Suprapubic skin (tissue), 4 donors: Measurements from ENCODE around the gene WNT9B. TPM values are rescaled to one million over a fixed set of nuclear protein-coding genes. Genes with fewer than 3 reads are reported as not detected.
A peak's percentile ranks its signal among the peaks of the same experiment; 100 is the strongest.

Source experiments
- DNase-seq, 2 donors: peaks; one replicate each; pipeline ENCODE4 v3.0.0-alpha.2; 2019; ENCODE audit warnings: low spot score in 2 of 2
- H3K27ac ChIP-seq: fragments of 200-600 bp; sonication (generic); one replicate; pipeline ENCODE4 v1.5.1; 2019
- H3K27me3 ChIP-seq: fragments of 200-600 bp; sonication (generic); one replicate; pipeline ENCODE4 v1.5.1; 2019
- H3K36me3 ChIP-seq: fragments of 200-600 bp; sonication (generic); one replicate; pipeline ENCODE4 v1.5.1; 2019
- H3K4me1 ChIP-seq: fragments of 200-600 bp; sonication (generic); one replicate; pipeline ENCODE4 v1.5.1; 2019
- H3K4me3 ChIP-seq: fragments of 200-600 bp; sonication (generic); one replicate; pipeline ENCODE4 v1.5.1; 2019; ENCODE audit warnings: mild to moderate bottlenecking
- H3K9me3 ChIP-seq: fragments of 200-600 bp; sonication (generic); one replicate; pipeline ENCODE4 v1.5.1; 2019
- CTCF ChIP-seq, 2 donors: fragments of 200-600 bp in 1 of 2; fragments of 450-650 bp in 1 of 2; sonication (generic) in 1 of 2; IDR thresholded peaks; one replicate each; pipeline ENCODE4 v1.5.1; 2016 to 2019; ENCODE audit warnings: antibody characterized with exemption in 2 of 2, mild to moderate bottlenecking in 1 of 2, moderate library complexity in 1 of 2
- EP300 ChIP-seq: sonication (generic); formaldehyde crosslinking; IDR thresholded peaks from one replicate; pipeline ENCODE4 v1.6.1; 2017; ENCODE audit warnings: antibody characterized with exemption
- POLR2A ChIP-seq, 2 donors: fragments of 450-650 bp; IDR thresholded peaks; one replicate each; pipeline ENCODE4 v1.6.1; 2017; ENCODE audit warnings: antibody characterized with exemption in 2 of 2, mild to moderate bottlenecking in 2 of 2, moderate library complexity in 2 of 2
- POLR2AphosphoS5 ChIP-seq, 3 donors: sonication (generic); formaldehyde crosslinking; IDR thresholded peaks; one replicate each; pipeline ENCODE4 v1.6.1; 2017; ENCODE audit warnings: antibody characterized with exemption in 3 of 3
- WGBS: methylation state at CpG from one replicate; pipeline ENCODE4 v1.1.5; 2018; 5-methylcytosine and 5-hydroxymethylcytosine counted together
- total RNA-seq, 4 donors: library from RNA; depleted of rRNA; stranded (reverse); fragments of >200 nt; gene quantifications; one replicate each; pipeline ENCODE4 v1.1.0, GENCODE V29; 2016

WNT9B gene
- total RNA-seq, 4 donors from 2014 or later: 3.6 to 8.3 (median 4.5) TPM

- TF ChIP-seq POLR2A (IDR thresholded peaks at IDR 0.05) (no peak), CTCF (IDR thresholded peaks at IDR 0.05) (no peak), POLR2AphosphoS5 (IDR thresholded peaks at IDR 0.05) (no peak), EP300 (no peak)
- H3K9me3 ChIP-seq: no peaks in the 10 kb centered on the region
- peak overlapping the region; percentile 53 for H3K4me3 ChIP-seq
- peaks cover 78% of the 10 kb centered on the region for H3K27me3 ChIP-seq
- peaks cover 44% of the 10 kb centered on the region for H3K4me1 ChIP-seq
- WGBS: 4% methylated on average over 21 of the region's 22 CpGs
- H3K36me3 ChIP-seq: no peaks in the 10 kb centered on the region
- peak overlapping the region; percentile 2 for H3K27ac ChIP-seq
- DNase-seq: no peak
Observed at GRCh38 chr17:46817151-46817900, 34.1 kb upstream of the WNT9B start.

GRCh38 chr17:46817901-46818209 is 33.5 kb upstream of the WNT9B start:
- H3K4me1 ChIP-seq: peaks cover 38% of the 10 kb centered on the region
- TF ChIP-seq CTCF (IDR thresholded peaks at IDR 0.05) (no peak), EP300 (no peak), POLR2AphosphoS5 (IDR thresholded peaks at IDR 0.05) (no peak), POLR2A (IDR thresholded peaks at IDR 0.05) (no peak)
- no peak overlapping the region for H3K27ac ChIP-seq
- no peaks in the 10 kb centered on the region for H3K36me3 ChIP-seq
- no peaks in the 10 kb centered on the region for H3K9me3 ChIP-seq
- peak overlapping the region; percentile 53 for H3K4me3 ChIP-seq
- DNase-seq: no peak
- peaks cover 82% of the 10 kb centered on the region for H3K27me3 ChIP-seq
- WGBS: 13% methylated on average over 5 of the region's 5 CpGs

GRCh38 chr17:46818316-46818928 is 33.0 kb upstream of the WNT9B start, which contains the start of gene WNT3:
Gene WNT3, minus strand, starts transcription at chr17:46818692. Its CDS starts 95 bp downstream, at chr17:46818597.
- DNase-seq: no peak
- H3K4me3 ChIP-seq: peak within 1 kb of the TSS; percentile 53
- TF ChIP-seq EP300 (no peak), POLR2AphosphoS5 (IDR thresholded peaks at IDR 0.05) (no peak), POLR2A (IDR thresholded peaks at IDR 0.05) (no peak), CTCF (IDR thresholded peaks at IDR 0.05) (no peak)
- WGBS: 1% methylated on average over 22 of the region's 47 CpGs
- no peaks in the 10 kb centered on the region for H3K36me3 ChIP-seq
- H3K4me1 ChIP-seq: peaks cover 36% of the 10 kb centered on the region
- H3K9me3 ChIP-seq: no peaks in the 10 kb centered on the region
- peaks cover 84% of the 10 kb centered on the region for H3K27me3 ChIP-seq
- peak within 1 kb of the TSS; percentile 59 for H3K27ac ChIP-seq

GRCh38 chr17:46818929-46819859 is 32.2 kb upstream of the WNT9B start:
- Histone ChIP-seq H3K36me3 (no peaks in the 10 kb centered on the region), H3K27ac (peak overlapping the region; percentile 59), H3K9me3 (no peaks in the 10 kb centered on the region), H3K27me3 (peaks cover 89% of the 10 kb centered on the region), H3K4me1 (peaks cover 31% of the 10 kb centered on the region), H3K4me3 (peak overlapping the region; percentile 53)
- no peak for DNase-seq
- WGBS: under 1% methylated on average over 36 of the region's 72 CpGs
- no peak for TF ChIP-seq EP300
- TF ChIP-seq POLR2A (IDR thresholded peaks at IDR 0.05): no peak
- no peak for TF ChIP-seq CTCF (IDR thresholded peaks at IDR 0.05)
- no peak for TF ChIP-seq POLR2AphosphoS5 (IDR thresholded peaks at IDR 0.05)
